GM19467 (cell line): Measurements from ENCODE around the gene ATG14.
"Not testable (repeated sequence)": the region's sequence is repeated elsewhere in the genome, so short reads cannot be mapped to it uniquely, and the experiment has no call there.

ENCODE experiments used
- ATAC-seq: cut with Tn5 transposase; IDR thresholded peaks from one replicate; pipeline ENCODE4 v1.9.1; 2021; ENCODE audit warnings: mild to moderate bottlenecking, moderate library complexity; ENCODE audit not compliant: unreplicated experiment

The ATG14 gene

DNA sequence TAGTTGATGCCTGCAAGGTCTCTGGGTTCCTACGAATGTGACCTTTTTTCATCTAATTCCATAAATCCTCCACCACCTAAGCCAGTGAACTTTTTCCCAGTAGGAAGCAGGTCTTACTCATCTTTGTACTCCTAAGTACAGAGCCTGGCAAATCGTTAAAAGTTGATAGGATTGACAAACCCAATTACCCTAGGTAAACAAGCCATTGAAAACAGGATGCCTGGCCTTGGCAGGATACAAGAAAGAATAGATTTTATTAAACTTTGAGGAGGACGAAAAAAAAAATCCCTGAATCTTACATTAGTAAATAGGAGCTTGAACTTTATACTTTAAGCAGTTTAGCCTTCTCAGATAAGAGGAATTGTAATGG, 23.2 kb upstream of the ATG14 start:
- no peak for ATAC-seq

DNA sequence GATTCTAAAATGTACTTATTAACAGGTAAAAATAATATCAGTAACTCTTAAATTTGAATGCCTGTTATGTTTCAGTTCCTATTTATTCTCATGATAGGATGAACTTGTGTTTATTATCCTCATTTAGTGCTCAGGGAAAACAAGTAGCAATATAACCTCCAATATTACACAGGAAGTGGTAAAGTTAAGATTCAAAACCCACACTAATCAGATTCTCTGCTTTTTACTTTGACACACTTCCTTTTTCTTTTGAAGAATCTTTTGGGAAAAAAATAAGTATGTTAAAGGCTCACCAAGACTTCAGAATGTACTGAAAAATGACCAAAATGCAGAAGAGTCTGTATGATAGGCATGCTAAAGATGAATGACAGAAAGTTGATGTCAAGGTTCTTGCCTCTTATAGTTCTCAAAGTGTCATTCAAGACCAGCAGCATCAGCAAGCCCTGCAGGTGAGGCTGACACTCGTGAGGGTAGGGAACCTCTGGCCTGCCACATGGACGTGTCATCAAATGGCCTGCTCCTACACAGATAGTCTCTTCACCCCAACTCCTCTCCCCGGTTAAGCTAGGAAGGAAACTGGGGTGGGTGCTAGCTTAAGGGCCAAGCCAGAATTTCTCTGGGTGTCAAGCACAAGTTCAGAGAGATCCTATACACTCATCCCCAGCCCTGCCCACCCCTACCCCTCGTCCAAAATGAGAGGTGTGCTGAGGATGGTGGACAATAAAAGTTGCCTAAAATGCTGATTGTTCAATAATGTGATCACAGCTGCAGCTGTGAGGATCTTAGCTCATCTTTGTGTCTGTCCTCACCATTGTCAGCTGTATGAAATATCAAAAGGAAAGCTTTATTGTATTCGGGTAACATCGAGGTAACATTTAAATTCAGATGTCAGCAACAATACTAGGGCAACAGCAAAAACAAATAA, 22.5 kb upstream of the ATG14 start:
- ATAC-seq: no peak

DNA sequence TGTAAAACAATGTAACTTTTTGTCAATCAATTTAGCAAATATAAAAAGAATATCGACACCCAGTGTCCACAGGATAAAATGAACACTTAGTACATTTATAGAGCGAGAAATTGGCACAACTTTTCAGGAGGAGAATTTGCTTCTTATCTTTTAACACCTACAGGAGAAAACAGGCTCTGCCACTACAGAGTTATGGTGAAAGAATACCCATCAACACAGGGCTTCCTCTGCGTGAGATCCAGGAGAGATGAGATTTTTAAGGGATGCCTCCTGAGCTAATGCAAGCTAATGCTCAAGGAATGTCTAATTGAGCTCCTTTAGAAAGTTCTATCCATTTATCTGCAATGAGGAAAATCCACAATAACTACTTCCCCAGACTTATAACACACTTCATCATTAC, 21.0 kb upstream of the ATG14 start:
- no peak for ATAC-seq

DNA sequence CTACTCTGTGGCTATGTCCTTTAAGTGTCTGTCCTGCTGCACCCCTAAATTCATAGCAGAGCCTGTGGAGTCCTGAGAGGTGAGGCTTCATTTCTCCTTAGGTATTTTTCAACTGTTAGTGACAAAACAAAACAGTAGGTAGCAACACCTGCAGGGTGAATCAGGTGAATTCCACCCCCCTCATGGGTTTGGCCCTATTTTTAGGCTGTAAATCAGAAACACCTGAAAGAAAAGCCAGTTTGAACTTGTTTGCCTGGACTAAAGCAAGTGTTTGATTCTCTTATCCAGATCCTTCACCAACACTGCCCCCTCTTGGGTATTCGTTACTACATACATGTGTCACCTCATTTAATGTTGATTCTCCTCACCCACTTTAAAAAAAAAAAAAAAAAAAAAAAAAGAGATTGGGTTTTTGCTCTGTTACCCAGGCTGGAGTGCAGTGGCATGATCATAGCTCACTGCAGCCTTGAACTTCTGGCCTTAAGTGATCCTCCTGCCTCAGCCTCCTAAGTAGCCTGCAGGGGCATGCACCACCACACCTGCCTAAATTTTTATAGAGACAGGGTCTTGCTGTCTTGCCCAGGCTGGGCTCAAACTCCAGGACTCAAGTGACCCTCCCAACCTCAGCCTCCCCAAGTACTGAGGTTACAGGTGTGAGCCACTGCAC, 18.5 kb upstream of the ATG14 start:
- no peak for ATAC-seq

DNA sequence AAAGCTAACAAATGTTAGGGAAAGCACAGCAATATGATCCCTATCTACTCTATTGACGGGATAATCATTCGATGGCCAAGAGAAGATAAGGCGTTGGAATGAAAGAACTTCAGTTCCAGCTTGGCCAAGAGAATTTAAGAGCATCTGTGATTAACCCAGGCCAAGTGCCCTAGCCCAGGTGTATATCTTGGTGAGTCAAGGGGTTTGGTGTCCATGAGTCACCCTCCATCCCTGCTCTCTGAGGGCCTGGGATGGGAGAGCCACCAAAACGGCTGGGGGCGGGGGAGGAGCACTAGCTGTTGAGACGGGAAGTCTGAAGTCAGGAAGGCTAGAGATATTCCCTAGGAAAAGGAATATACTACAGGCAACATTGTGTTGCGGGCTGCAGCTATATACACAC, 15.8 kb upstream of the ATG14 start:
- ATAC-seq: no peak

DNA sequence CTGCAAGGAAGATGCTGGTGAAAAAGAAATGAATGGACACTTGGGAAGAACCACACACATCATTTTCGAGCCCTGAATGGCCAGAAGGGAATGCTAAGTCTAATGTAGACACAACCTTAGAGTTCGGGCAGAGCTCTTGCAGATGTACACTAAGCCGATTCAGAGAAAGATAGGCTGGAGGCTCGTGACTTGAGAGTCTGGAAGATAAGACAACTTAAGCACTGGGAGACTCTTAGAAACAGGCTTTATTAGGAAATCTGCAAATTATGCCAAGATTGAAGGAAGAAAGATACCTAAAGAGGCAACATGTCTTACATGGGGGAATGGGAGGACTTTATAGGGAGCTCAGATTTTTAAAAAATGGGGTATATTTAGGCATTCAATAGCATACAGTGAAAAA, 15.3 kb upstream of the ATG14 start:
- ATAC-seq: no peak

DNA sequence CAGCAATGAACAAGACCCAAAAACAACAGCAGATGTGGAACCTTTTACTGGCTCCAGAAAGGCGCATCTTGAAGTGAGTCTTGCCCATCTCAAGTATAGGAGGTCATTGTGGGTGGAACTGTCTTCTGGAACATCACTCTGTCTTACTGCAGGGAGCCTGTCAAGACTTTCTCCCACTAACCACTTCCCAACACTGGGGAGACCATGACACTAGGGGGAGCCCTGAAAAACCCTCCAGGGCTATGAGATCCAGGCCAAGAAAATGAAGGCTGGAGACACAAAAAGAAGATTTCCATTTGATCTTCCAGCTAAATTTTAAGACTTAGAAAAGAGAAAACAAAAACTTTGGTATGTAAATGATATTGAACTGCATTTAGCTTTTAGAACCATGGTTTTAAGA, 13.5 kb upstream of the ATG14 start:
- no peak for ATAC-seq

DNA sequence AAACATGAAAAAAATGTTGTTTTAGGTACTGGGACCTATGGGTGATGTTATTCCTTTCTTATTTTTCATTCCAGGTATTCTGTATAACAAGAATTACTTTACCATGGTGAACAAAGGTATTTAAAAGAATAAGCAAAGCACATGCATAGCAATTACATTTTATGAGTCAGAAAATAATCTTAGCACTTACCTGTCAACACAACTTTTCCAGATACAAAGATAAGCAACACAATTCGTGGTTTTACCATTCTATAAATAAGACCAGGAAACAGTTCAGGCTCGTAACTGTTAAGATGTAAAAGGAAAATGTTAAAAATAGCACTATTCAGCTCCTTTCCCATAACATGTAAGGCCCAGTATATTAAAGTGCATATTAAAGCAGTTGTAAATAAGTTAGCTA, 12.3 kb upstream of the ATG14 start:
- no peak for ATAC-seq

DNA sequence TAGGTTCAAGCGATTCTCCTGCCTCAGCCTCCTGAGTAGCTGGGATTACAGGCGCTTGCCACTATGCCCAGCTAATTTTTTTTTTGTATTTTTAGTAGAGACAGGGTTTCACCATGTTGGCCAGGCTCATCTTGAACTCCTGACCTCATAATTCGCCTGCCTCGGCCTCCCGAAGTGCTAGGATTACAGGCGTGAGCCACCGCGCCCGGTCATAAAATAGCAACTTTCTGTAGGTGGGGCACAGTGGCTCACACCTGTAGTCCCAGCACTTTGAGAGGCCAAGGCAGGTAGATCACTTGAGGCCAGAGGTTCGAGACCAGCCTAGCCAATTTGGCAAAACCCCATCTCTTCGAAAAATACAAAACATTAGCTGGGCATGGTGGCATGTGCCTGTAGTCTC, 10.7 kb upstream of the ATG14 start:
- not testable (repeated sequence) for ATAC-seq

DNA sequence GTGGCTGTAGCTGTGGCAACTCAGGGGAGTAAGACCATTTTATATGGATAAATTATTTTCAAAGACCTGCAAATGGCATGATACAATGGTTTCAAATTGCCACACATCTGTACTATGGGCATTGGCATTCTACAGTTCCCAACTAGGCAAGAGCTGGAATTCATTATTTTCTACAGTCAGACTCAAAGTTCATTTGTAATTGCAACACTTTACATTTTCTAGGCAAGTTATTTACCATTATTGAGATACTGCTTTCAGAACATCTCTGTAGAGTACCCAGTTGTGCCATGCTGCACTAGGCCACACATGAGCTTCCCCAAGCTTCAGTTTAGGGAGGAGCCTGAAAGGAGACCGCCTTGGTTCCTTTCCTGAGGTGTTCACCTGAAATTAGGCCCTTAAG, 8.0 kb upstream of the ATG14 start:
- no peak for ATAC-seq

DNA sequence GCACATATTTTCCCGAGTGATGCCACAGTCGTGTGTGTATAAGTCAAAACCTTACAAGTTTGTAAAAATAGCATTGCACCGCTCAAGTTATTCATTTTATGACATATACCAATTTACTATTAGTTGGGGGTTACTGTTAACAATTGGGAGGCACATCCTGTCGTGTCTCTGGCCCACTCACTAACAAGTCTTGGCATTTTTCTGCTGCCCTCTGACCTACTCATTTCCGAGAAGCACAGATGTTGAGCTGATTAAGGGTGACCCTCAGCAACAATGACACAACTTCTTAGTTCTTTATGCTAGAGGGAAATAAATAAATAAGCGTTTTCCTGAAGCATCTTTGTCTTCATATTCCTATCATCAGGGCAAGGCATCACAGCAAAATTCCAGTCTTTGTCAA, 6.8 kb upstream of the ATG14 start:
- ATAC-seq: no peak

DNA sequence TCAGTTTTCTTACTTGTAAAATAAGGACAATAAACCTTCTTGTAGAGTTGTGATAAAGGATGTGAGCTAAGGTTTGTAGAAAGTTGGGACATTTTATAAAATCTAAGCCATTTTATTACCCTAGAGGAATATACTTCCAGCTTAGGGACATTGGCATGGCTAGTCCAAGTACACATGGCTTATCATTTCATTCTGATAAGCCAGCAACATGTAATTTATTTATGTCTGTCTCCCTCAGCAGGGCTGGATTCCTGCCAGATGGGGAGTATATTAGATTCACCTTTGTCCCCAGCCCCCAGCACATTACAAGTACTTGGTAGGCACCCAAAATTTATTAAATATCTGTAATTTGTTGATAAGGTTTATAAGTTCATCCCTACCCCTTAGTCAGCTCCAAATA, 6.3 kb upstream of the ATG14 start:
- ATAC-seq: no peak

DNA sequence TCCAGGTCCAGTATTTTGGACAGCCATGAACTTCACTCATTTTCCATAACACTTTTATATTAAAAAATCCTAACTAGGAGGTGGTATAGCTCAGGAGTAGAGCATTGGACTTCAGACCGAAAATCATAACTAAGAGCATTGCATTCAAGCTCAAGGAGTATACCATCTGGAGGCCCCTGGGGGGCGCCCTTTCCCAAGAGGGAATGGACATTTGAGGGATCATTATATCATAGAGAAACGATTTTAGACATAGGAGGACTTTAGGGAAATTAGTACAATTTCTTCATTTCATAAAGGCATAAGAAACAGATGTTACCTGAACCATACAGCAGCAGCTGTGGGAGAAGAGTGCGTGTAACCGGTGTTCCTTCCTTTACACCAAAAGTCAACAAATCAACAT, 5.2 kb upstream of the ATG14 start:
- ATAC-seq: no peak

DNA sequence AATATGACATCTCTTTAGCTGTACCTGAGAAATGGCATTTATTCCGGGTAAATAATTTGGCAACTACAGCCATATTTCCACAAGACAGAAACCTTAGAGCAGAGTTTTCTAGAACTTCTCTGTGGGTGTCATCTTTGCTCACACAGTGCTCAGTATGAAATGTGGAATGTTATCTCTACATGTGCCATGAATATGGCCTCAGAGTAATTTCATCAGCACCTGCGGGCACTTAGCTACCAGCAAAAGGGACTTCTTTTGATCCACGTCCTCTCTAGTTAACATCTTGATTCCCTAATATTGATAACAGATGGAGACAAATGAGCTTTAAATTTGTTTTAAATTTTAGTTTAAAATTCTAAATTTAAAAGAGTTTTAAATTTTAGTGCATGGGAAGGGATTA, 2.9 kb upstream of the ATG14 start:
- ATAC-seq: no peak

DNA sequence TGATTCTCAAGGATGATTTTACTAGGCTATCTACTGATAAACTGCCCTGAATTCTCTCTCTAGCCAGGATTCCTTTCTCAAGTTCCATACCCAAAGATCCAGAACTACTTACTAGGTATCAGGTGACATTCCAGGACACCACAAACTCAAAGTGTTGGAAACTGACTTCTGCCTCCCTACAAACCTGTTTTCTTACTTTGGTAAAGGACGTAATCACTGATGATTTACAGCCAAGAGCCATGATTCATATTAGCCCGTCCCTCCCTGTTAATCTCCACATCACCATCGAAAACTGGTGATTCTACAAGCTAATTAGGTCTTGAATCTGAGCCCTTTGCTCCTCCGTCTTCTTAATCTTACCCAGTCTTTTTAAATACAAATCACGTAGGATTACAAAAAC, 1.0 kb upstream of the ATG14 start:
- no peak for ATAC-seq

DNA sequence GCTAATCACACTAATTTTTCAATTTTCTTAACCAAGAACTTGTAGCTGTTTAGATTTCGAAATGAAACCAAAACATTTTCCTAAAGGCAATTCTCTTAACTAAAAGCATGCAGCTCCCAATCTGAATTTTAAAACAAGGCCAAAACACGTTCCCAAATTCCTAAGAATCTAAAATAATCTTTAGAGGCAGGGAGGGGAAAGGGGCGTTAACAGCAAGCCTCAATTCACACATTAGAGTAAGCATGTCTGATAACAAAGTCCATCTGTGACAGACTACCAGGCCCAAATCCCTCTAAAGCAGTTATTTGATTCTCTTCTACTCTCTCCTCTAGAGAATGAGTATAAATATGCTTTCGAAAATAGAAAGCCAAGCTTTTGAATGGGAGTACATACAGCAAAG, 754 bp downstream of the ATG14 start:
- no peak for ATAC-seq

DNA sequence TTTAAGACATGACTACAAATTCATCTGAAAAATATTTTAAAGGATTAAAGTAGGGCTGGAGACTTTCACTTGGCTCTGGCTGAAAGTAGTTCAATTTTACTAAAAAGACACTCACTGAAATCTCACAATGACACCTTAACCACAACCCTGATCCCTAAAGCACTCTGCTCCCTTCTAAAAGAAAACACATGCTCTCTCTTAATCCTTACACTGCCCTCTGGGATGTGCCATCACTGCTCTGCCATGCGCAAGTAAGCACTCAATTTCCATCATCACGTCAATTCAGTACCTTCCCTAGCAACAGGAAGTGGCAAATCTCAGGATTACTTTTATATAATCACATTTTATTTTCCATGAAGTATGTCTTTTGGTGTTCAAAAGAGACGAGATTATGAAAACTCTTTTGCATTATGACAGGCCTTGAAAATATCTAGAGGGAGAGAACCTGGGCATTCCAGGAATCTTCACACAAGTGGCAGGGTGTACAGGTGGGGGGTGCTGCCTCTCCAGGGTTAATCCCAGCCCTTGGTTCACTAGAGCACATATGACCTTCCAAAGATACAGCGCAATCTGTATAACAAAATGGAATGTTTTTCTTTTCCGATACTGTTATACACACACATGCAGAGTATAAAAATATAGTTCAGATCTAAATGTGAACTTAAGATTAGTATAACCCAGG, 7.3 kb downstream of the ATG14 start:
- no peak for ATAC-seq

DNA sequence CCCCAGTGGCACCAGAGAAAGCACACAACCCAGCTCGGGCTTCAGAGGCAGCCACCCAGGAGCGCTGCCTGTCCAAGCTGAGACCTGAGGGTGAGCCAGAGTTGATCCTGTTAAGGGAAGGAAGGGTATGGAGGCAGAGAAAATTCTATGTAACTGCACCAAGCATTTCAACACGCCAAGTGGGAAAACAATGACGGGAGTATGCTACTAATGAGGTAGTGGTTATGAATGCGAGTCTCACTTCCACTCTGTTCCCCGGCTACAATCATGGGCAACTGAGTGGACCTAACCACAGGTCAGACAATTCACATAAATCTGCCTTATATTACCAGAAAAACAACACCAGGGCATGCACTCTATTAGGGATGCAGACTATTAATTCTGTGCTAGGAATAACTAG, 9.9 kb downstream of the ATG14 start:
- ATAC-seq: no peak

DNA sequence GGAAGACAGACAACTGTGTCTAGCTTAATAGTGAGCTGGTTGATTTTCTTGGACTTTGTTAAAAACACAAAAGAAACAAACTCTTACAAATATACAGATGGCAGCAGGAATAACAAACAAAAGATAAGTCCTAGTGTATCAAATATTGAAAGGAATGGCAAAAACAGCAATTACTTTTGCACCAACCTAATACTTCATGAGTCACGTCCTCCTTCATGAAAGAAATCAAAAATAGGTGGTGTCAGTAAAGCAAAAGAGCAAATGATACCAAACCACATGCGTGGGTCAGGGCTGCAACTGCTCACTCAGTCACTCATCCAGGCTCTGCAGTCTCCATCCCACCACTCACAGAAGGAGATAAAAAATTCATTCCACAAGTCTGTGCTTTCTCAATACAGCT, 11.8 kb downstream of the ATG14 start:
- ATAC-seq: no peak

DNA sequence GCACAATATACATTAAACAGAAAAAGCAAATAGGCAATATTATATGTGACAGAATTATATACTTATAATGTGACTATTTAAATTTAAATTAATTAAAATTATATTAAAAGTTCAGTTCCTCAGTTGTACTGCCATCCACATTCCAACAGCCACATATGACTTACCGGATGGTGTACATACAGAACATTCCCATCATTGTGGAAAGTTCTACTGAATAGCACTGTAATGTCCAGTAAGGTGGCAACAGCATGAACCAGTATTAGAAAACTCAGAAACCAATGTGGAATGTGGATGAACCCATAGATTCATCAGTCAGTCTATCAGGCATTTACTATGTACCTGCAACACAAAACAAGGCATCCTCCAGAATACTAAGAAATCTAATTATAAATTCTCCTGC, 12.4 kb downstream of the ATG14 start:
- no peak for ATAC-seq

DNA sequence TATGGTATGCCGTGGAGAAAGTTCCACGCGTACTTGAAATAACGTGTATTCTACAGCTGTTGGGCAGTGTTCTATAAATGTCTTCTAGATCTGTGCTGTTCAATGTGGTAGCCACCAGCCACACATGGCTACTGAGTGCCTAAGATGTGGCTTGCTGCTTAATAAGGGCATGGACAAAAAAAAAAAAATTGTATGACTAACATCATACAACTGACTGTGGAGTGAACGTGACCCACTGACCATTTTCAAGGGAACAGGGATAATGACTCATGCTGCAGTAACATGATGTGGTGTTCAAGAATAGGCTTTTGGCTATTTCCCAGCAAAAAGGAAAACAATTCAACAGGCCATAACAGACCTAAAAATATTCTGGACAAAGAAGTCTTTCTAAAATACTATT, 13.0 kb downstream of the ATG14 start:
- no peak for ATAC-seq

DNA sequence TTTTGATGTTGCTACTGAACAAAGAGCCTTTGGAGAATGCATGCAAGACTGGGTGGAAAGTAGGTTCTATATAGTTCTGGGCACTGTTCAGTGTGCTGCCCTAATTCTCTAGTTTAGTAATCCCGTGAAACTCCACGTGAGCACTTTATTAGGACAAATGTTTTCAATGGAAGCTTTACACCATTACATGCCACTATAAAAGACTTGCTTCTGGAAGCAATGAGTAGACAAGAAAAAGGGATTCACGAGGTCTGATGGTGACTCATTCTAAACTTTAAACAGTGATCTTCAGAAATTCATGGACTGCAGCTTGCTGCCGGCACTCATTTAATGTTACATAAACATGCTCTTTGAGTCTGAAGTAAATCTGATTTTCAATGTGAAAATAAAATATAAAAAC, 22.3 kb downstream of the ATG14 start:
- ATAC-seq: no peak
